GM12872 (cell line): Measurements from ENCODE around the gene TYMS.
A peak's percentile ranks its signal among the peaks of the same experiment; 100 is the strongest.

Experiments used
- TF ChIP-seq, protein P1 (sequence below): IDR thresholded peaks from 3 replicates; pipeline ENCODE4 v1.5.1; 2011; ENCODE audit warnings: low read depth, mild to moderate bottlenecking, low read length, moderate library complexity; ENCODE audit not compliant: insufficient read depth

The TYMS gene

DNA sequence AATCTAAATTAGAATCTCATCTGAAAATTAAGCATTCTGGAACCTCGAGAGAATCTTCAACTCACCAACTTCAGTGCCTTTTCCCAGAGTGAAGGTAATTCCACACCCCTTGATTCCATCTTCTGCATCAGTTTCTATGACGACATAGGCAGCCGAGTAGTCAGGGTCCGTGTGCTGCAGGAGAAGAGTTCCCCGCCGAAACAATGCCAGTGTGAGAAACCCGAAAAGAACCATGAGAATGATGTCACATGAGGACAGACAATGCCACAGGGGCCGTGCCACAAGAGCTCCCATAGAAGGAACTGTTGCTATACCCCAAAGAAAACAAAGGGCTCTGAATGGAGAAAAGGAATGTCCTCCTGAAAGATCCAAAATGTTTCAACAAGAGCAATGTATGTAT lies 49.0 kb downstream of the TYMS start:
- TF ChIP-seq, protein P1, sequence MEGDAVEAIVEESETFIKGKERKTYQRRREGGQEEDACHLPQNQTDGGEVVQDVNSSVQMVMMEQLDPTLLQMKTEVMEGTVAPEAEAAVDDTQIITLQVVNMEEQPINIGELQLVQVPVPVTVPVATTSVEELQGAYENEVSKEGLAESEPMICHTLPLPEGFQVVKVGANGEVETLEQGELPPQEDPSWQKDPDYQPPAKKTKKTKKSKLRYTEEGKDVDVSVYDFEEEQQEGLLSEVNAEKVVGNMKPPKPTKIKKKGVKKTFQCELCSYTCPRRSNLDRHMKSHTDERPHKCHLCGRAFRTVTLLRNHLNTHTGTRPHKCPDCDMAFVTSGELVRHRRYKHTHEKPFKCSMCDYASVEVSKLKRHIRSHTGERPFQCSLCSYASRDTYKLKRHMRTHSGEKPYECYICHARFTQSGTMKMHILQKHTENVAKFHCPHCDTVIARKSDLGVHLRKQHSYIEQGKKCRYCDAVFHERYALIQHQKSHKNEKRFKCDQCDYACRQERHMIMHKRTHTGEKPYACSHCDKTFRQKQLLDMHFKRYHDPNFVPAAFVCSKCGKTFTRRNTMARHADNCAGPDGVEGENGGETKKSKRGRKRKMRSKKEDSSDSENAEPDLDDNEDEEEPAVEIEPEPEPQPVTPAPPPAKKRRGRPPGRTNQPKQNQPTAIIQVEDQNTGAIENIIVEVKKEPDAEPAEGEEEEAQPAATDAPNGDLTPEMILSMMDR = no peak

DNA sequence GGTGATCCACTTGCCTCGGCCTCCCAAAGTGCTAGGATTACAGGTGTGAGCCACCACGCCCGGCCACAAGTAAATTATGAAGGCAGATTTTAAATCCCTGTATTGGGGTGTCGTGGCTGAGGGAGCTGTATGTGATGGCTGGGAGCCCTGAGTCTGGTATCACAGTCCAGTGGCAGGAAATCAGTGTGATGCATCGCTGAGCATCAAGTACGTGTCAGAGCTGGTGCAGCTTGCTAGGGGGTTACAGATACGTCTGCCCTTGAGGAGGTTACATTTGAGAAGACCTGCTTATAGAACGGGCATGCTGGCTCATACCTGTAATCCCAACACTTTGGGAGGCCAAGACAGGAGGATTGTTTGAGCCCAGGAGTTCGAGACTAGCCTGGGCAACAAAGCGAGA lies 50.6 kb downstream of the TYMS start:
- TF ChIP-seq, protein P1 = no peak

DNA sequence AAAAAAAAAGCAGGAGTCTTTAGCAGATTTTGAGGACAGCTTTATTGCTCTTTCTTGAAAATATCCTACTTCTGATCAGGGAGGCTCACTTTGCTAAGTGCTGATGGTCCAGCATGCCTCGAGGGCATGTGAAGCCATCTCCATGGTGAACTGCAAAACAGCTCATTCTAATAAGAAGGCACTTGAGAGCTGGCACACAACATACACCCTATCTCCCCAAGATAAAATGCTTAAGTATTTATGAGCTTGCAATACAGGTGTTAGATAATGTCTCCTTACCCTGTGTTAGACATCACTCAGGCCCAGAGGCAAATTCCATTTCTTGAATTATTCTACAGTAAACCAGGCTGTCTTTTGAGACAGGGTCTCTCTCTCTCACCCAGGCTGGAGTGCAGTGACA lies 52.3 kb downstream of the TYMS start:
- TF ChIP-seq, protein P1 = no peak

DNA sequence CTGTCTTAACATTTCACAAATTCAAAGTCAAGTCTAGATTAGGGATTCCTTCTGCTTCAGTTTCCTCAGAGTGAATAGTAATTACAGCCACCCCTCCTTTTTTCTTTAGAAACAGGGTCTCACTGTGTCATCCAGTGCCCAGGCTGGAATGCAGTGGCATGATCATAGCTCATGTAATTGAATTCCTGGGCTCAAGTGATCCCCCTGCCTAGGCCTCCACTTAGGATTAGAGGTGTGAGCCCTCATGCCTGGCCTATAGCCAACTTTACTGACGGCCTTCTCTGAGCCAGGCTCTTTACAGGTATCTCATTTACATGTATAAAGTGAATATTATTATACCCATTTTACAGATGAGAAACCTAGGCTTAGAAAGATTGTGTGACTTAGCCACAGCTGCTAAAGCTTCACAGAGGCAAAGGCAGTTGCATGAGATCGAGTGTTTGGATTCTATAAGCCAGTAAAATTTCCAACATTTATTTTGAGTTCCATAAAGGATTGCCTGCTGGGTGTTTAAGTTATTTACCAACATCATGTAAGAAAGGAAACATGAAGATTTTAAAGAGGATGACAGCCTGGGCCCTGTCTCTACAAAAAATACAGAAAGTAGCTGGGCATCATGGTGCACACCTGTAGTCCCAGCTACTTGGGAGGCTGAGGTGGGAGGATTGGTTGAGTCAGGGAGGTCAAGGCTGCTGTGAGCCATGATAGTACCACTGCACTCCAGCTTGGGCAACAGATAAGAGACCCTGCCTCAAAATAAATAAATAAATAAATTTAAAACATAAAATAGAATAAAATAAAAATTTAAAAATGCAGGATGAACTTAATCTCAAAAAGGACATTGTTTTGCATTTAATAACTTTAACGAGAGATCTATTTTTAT lies 53.2 kb downstream of the TYMS start:
- TF ChIP-seq, protein P1 = no peak

DNA sequence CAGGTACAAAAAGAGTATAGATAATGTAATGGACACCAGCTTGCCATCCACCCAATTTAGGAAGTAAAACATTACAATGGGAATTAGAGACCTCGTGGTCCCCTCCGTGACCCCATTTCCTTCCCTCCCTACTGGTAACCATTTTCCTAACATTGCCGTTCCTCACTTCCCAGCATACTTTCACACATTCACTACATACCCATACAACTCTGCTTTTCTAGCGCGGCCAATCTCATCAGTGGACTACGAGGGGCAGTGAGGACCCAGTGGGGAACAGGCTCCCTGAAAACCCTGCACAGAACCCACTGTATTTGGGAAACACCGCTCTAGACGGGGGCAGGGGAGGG lies 53.8 kb downstream of the TYMS start:
- TF ChIP-seq, protein P1 = no peak

DNA sequence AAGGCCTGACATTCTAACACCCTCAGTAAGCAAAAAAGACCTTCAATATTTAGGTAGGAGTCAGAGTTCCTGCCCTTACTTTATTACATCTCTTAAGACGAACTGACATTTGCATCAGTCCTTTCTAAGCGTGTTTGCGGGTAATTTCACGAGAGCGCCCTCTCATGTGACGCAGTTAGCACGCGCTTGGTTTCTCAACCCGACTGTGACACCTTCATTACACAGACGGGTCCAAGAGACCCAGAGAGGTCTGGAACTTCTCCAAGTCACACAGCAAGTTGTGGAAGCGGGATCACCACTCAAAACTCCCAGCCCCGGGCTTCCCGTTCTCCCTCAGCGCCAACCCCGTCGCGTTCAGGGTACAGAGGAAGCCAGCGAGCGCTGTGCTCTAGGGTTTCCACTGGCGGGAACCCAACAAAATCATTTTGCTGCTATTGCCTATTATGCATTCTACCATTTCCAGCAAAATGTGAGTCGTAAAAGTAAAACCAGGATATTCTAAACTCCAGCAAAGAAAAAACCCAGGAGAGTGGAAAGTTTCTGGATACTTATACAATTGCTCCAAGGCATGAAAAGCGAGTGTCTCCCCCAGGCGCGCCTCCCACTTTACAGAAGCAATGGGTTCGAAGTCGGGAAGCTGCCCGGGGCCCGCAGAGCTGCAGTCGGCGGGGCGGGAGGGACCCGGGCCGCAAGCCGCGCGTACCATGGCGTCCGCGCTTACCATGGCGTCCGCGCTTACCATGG lies 54.4 kb downstream of the TYMS start:
- TF ChIP-seq, protein P1 = peak; percentile 33; the same call in 1 of the 3 replicates

DNA sequence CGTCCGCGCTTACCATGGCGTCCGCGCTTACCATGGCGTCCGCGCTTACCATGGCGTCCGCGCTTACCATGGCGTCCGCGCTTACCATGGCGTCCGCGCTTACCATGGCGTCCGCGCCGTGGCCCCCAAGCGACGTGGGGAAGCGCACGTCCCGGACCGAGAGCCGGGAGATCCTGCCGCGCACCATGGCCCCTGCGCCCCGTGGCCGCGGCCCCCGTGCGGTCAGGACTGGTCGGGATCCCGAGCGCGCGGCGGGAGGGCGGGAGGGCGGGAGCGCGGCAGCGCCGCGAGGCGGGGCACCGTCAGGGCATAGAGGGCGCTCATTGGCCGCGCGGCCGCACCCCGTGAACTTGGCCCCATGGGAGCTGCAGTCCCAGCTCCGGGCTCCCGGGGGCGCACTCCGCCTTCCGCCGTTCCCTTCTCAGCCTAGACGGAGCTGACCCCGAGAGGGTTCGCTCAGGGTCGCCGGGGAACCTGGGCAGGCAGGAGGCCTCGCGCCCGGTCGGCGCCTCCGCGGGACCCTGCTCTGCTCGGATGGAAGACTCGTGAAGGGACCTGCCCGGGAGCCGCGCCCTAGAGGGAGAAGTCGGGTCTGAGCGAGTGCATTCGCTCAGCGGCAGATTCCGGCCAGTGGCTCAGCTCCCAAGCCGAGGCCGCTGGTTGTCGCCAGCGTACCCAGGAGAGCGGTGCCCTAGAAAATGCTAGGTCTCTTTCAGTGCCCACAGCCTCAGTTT lies 55.1 kb downstream of the TYMS start, which contains the start of gene ENOSF1:
Gene ENOSF1, minus strand, starts transcription at position 230 of the 734 bp plus-strand sequence. Its CDS starts 43 bp downstream, at position 187.
- TF ChIP-seq, protein P1 = peak; percentile 90
